GM19240 (cell line): ENCODE data around the gene SLC25A25.
"Not testable (repeated sequence)": the region's sequence is repeated elsewhere in the genome, so short reads cannot be mapped to it uniquely, and the experiment has no call there.

Experiments used
- DNase-seq: peaks from one replicate; pipeline ENCODE4 v3.0.0; 2011; ENCODE audit warnings: low spot score; ENCODE audit not compliant: insufficient read length

Gene SLC25A25

GRCh38 chr9:128109050-128109709 lies 41.1 kb downstream of the SLC25A25 start:
- DNase-seq = no peak

GRCh38 chr9:128111726-128112125 lies 43.7 kb downstream of the SLC25A25 start:
- DNase-seq = not testable (repeated sequence)

DNA sequence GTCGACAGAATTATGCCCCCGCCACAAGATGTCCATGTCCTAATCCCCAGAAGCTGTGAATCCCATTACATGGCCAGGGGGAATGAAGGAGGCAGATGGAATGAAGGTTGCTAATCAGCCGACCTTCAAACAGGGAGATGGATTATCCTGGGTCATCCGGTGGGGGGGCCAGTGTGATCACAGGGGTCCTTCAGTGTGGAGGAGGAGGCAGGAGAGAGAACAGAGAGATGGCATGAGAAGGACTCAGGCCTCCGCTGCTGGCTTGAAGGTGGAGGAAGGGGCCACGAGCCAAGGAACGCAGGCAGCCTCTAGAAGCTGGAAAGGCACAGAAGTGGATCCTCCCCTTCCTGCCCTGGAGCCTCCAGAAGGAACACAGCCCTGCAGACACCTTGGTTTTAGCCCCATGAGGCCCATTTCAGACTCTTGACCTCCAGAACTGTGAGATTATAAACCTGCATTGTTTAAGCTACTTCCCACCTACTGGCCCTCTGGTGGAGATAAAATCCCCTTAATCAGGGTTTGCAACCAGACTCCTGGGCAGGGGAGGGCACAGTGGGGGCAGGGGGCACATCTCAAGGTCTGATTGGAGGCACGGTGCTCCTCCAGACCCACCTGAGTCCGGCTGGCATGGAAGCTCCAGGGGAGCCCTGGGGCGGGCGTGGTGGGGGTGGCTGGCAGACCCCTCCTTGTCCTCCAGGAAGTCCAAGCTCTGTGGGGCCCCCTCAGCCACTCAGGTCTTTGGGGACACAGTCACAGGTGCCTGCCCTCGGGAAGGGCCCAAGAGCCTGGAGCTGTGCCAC lies 45.7 kb downstream of the SLC25A25 start:
- no peak for DNase-seq

GRCh38 chr9:128114326-128115186 lies 46.5 kb downstream of the SLC25A25 start:
- no peak for DNase-seq

DNA sequence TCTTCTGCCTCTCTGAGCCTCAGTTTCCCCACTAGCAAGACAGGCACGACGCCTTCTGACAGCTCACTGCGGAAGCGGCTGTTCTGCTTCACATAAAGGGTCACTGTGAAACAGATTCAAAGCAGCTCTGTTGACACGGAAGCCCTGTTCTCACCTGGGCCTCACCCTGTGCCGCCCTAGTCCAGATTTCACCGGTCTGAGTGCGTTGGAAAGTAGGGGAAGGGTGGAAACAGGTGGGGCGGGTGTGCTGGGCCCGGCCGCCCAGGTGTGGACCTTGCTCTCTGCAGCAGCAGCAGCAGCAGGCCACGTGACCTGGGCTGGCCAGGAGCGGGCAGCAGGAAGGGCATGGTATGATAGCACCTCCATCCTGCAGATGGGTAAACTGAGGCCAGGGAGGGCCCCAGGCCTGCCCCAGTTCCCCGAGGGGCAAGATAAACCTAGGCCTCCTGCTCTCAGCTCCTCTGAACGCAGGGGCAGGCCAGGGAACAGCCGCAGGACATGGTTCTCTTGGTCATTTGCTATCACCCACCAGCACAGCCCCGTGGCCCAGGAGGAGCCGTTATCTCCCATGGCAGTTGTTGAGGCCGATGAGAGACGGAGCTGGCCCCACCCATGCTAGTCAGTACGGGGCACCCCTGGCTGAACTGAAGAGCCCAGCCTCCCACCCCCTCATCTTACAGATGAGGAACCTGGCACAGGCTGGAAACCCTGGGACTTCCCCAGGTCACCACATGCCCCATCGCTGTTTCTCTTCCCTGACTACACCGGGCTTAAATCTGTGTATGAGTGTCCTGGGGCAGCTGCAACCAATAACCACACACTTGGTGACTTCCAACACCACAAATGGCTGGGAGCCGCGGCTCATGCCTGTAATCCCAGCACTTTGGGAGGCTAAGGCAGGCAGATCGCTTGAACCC lies 47.4 kb downstream of the SLC25A25 start:
- no peak for DNase-seq

DNA sequence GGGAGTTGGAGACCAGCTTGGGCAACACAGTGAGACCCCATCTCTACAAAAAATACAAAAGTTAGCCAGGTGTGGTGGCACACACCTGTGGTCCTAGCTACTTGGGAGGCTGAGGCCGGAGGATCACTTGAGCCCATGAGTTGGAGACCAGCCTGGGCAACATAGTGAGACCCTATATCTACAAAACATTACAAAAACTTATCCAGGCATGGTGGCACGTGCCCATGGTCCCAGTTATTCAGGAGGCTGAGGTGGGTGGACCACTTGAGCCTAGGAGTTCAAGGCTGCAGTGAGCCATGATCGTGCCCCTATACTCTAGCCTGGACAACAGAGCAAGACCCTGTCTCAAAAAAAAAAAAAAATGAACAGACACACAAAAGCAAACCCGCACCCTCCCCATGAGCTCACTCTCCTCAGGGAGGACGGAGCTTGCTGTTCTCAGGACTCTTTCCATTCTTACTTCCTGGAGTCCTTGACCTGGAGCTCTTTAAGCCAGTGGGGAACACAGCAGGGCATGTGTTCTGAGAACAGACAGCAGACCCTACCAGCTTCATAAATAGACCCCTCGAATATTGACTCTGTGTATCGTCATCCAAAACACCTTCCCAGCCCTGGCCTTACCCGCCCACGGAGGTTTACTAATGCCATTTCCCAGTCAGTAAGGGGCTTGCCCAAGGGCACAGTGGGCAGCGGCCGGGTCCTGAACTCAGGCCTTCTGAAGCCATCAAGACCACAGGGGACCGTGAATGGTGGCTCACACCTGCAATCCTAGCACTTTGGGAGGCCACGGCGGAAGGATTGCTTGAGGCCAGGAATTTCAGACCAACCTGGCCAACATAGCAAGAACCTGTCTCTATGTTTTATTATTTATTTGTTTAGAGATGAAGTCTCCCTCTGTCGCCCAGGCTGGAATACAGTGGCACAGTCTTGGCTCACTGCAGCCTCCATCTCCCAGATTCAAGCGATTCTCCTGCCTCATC lies 48.4 kb downstream of the SLC25A25 start:
- no peak for DNase-seq

DNA sequence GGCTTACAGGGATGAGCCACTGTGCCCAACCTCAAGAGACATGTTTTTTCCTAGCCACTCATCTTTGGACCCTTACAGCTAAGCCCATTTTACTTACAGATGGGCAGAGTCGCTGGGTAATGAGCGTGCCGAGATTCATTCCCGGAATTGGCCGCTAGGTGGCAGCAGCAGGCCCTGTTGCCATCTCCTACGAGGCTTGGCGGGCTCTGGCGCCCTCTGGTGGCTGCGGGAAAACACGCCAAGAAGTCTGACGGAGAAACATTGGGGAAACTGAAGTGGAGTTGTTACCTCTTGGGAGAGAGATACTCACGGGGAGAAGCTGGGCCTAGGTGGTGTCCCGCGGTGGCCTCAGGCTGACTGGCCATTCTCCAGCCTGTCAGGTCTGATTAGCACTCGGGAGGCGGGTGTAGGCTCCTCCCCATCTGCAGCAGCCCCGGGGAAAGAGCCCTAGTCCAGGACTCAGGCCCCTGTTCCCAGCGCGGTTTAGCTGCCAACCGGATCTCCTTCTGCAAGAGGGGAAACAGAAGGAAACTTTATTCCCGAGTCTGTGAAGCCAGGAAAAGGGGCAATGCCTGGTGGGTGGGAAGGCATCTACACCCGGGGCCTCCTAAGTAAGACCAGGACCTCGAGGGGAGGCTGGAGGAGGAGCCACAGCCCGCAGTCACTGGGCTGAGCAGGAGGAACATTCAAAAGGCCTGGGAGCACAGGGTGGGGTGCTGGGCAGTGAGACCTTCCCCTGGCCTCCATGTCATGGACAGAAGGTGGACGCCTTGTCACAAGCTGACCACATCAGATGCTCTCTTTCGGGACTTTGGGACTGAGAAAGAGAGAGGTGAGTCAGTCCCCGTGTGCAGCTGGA lies 49.8 kb downstream of the SLC25A25 start:
- DNase-seq = peak; percentile 90

DNA sequence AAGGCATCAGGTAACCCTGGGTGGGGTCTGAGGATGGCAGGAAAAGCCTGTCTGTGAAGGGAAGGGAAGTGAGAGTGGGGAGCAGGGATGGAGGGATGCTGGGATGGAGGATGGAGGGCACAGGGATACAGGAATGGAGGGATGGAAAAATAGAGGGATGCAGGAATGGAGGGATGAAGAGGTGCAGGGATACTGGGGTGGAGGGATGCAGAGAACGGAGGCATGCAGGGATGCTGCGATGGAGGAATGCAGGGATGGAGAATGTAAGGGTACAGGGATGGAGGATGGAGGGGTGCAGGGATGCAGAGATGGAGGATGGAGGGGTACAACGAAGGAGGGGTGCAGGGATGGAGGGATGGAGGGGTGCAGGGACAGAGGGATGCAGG lies 50.4 kb downstream of the SLC25A25 start:
- no peak for DNase-seq

GRCh38 chr9:128118971-128119665 lies 51.1 kb downstream of the SLC25A25 start:
- no peak for DNase-seq

DNA sequence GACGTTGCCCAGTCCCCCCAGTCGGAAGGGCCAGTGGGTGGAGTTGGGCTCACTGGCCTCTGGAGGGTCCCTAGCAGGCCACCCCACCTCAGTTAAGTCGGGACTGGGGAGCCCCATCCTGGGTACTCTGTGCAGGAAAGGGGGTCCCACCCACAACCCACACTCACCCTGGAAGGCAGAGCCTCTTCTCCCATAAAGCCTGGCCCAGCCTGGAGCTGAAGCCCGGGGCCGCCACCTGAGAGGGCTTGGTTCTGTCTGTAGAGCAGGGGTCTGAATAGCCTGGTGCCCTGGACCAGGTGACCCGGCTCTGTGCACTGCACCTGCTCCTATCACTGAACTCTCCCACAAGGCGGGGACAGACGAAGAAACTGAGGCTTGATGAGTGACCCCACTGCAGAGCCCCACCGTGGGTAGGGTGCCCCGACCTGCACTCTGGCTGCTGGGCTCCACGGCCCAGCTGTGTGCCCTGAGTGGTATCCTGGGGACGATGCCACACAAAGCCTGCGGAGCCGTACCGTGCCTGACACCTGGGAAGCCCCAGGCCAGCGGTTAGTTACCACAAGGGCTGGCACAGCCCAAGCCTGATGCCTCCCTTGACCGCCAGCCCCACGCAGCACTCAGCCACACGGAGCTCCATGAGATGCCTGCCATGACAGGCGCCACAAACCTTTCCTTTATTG lies 52.2 kb downstream of the SLC25A25 start:
- no peak for DNase-seq

DNA sequence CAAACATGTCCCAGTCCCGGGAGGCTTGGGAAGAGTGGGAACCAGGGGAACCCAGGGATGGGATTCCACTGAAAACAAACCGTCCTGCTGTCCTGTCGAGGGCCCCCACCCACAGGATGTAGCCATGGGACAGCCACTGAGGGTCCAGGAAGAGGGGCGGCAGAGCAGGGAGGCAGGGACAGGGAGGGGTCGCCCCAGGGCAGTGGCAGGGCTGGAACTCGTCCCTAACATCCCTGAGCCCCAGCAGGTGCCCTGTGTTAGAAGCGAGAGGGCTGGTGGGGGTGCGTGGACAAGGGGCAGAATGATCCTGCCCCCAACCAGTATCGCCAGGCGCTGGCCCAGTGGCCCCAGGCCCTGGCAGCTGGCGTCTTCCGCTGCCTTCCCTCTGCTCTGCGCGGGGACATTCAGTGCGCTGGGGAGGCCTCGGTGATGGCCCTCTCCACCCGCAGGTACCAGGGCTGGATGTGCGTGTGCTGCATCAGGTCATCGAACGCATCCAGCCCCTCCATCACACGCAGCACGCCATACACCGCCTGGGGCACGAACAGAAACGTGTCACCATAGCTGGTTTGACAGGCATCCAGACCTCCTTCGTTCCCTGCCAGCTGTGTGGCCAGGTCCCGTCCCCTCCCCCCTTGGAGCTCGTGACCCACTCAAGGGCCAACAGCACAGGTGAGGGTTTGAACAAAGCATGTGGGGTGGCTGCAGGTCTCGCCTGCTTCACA lies 52.9 kb downstream of the SLC25A25 start:
- no peak for DNase-seq

- DNase-seq = no peak
These were observed 53.4 kb downstream of the SLC25A25 start for GRCh38 chr9:128121466-128121810.

GRCh38 chr9:128121924-128122808 lies 54.1 kb downstream of the SLC25A25 start:
- DNase-seq = no peak

DNA sequence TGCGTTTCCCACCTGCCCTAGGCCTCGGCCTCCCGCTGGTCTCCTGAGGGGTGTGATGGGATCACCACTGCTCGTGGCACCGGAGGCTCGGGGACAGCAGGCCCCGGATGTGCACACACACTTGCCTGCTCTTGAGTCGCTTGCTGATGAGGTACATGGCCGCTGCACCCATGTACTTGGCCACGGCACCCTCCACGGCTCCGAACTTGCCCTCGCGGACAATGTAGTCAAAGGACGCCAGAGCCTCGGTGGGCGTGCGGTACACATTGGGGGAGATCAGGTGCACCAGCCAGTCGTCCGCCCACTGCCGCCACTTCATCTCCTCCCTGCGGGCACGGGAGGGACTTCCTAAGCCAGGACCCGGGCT lies 54.8 kb downstream of the SLC25A25 start:
- DNase-seq = no peak

GRCh38 chr9:128123451-128124080 lies 55.5 kb downstream of the SLC25A25 start:
- no peak for DNase-seq

GRCh38 chr9:128124451-128124850 lies 56.4 kb downstream of the SLC25A25 start:
- DNase-seq = no peak
